GM21381 (cell line): ENCODE data around the gene CACNA1B.
"Not testable (repeated sequence)": the region's sequence is repeated elsewhere in the genome, so short reads cannot be mapped to it uniquely, and the experiment has no call there.

ENCODE experiments used
- ATAC-seq: cut with Tn5 transposase; IDR thresholded peaks from one replicate; pipeline ENCODE4 v1.9.1; 2021; ENCODE audit warnings: mild to moderate bottlenecking, moderate library complexity; ENCODE audit not compliant: unreplicated experiment

CACNA1B gene

GRCh38 chr9:138010861-138011260 is 133.3 kb downstream of the CACNA1B start:
- no peak for ATAC-seq

GRCh38 chr9:138011951-138012500 is 134.4 kb downstream of the CACNA1B start:
- ATAC-seq: no peak

- no peak for ATAC-seq
Measured at GRCh38 chr9:138013273-138013672, 135.7 kb downstream of the CACNA1B start.

GRCh38 chr9:138013836-138014562 is 136.4 kb downstream of the CACNA1B start:
- ATAC-seq: no peak

GRCh38 chr9:138014563-138014945 is 137.0 kb downstream of the CACNA1B start:
- no peak for ATAC-seq

GRCh38 chr9:138015021-138015829 is 137.6 kb downstream of the CACNA1B start:
- ATAC-seq: no peak

- ATAC-seq: no peak
Measured at GRCh38 chr9:138016406-138017187, 139.0 kb downstream of the CACNA1B start.

GRCh38 chr9:138017200-138017599 is 139.6 kb downstream of the CACNA1B start:
- ATAC-seq: no peak

- not testable (repeated sequence) for ATAC-seq
Measured at GRCh38 chr9:138019514-138019913, 141.9 kb downstream of the CACNA1B start.

GRCh38 chr9:138020120-138020794 is 142.7 kb downstream of the CACNA1B start:
- no peak for ATAC-seq

- no peak for ATAC-seq
Measured at GRCh38 chr9:138020795-138021182, 143.2 kb downstream of the CACNA1B start.

- ATAC-seq: no peak
Measured at GRCh38 chr9:138021251-138022056, 143.9 kb downstream of the CACNA1B start.

- no peak for ATAC-seq
Measured at GRCh38 chr9:138022121-138022741, 144.6 kb downstream of the CACNA1B start.

- no peak for ATAC-seq
Measured at GRCh38 chr9:138022756-138023393, 145.3 kb downstream of the CACNA1B start.

GRCh38 chr9:138023394-138024124 is 146.0 kb downstream of the CACNA1B start:
- ATAC-seq: no peak

GRCh38 chr9:138024131-138024530 is 146.5 kb downstream of the CACNA1B start:
- no peak for ATAC-seq

GRCh38 chr9:138024831-138025291 is 147.3 kb downstream of the CACNA1B start:
- ATAC-seq: no peak

GRCh38 chr9:138025417-138025816 is 147.8 kb downstream of the CACNA1B start:
- no peak for ATAC-seq
